ENCODE data around the gene DDX24. TPM values are rescaled to one million over a fixed set of nuclear protein-coding genes. Genes with fewer than 3 reads are reported as not detected.
A peak's percentile ranks its signal among the peaks of the same experiment; 100 is the strongest.

The DDX24 gene
- total RNA-seq, 4 donors from 2014 or later, result 106 to 215 (median 147) TPM

GRCh38 chr14:94014382-94014781 is 66.6 kb downstream of the DDX24 start:
- no peak for TF ChIP-seq CTCF (IDR thresholded peaks at IDR 0.05)
- ATAC-seq (ENCODE audit: low FRiP score) (no peak), DNase-seq (ENCODE audit: low spot score) (no peak)

- DNase-seq (ENCODE audit: low spot score) (no peak), ATAC-seq (ENCODE audit: low FRiP score) (no peak)
- TF ChIP-seq CTCF (IDR thresholded peaks at IDR 0.05), result no peak
Observed at GRCh38 chr14:94011795-94012194, 69.2 kb downstream of the DDX24 start.

- no peak for DNase-seq (ENCODE audit: low spot score)
- no peak for TF ChIP-seq CTCF (IDR thresholded peaks at IDR 0.05)
- no peak for ATAC-seq (ENCODE audit: low FRiP score)
Observed at GRCh38 chr14:94010625-94011024, 70.4 kb downstream of the DDX24 start.

- ATAC-seq (ENCODE audit: low FRiP score), result peak; percentile 72
- TF ChIP-seq CTCF (IDR thresholded peaks at IDR 0.05), result no peak
- DNase-seq (ENCODE audit: low spot score), result no peak
Observed at GRCh38 chr14:94009767-94010166, 71.2 kb downstream of the DDX24 start.

- DNase-seq (ENCODE audit: low spot score), result no peak
- no peak for ATAC-seq (ENCODE audit: low FRiP score)
- TF ChIP-seq CTCF (IDR thresholded peaks at IDR 0.05), result no peak
Observed at GRCh38 chr14:94008234-94008633, 72.8 kb downstream of the DDX24 start.

GRCh38 chr14:94005324-94006073 is 75.5 kb downstream of the DDX24 start:
- no peak for ATAC-seq (ENCODE audit: low FRiP score)
- TF ChIP-seq CTCF (IDR thresholded peaks at IDR 0.05), result no peak
- DNase-seq (ENCODE audit: low spot score), result no peak

GRCh38 chr14:94004015-94004414 is 77.0 kb downstream of the DDX24 start:
- TF ChIP-seq CTCF (IDR thresholded peaks at IDR 0.05), result no peak
- DNase-seq (ENCODE audit: low spot score) (no peak), ATAC-seq (ENCODE audit: low FRiP score) (no peak)

Measured in omental fat pad (tissue), 4 donors.